A673 (cell line): Measurements from ENCODE around the gene ZNF362. TPM values are rescaled to one million over a fixed set of nuclear protein-coding genes. Genes with fewer than 3 reads are reported as not detected.

Experiments
- BruUV-seq: library from RNA; stranded (reverse); fragments of 400-500 nt; replicated peaks from 2 replicates; lab custom pipeline; 2021; lab: Mats Ljungman, UMichigan
- CTCF ChIA-PET: fragments of 300-600 bp; sonication (Branson Sonifier 250); formaldehyde crosslinking; loops from one replicate; lab custom pipeline; 2022; ENCODE audit warnings: antibody characterized with exemption; lab: Charles Lee
- POLR2A ChIA-PET: fragments of 300-600 bp; sonication (Branson Sonifier 250); formaldehyde crosslinking; loops from one replicate; lab custom pipeline; 2022; ENCODE audit warnings: antibody characterized with exemption; ENCODE audit not compliant: low non-redundant PET; lab: Charles Lee
- DNase-seq: peaks from one replicate; pipeline ENCODE4 v3.0.0-alpha.2; 2015; ENCODE audit warnings: low spot score
- H3K27ac ChIP-seq: fragments of 200-600 bp; sonication (generic); 2 replicates; pipeline ENCODE4 v1.5.1; 2016; ENCODE audit warnings: mixed run types, low read depth, mild to moderate bottlenecking, mixed read lengths, antibody characterized with exemption, low read length; ENCODE audit not compliant: poor library complexity, severe bottlenecking
- H3K27me3 ChIP-seq: fragments of 200-600 bp; sonication (generic); replicated peaks from 2 replicates; pipeline ENCODE4 v1.6.1; 2017; ENCODE audit warnings: mixed run types, low read depth, mild to moderate bottlenecking, mixed read lengths, antibody characterized with exemption, low read length; ENCODE audit not compliant: insufficient read depth, poor library complexity
- H3K36me3 ChIP-seq: fragments of 200-600 bp; sonication (generic); 2 replicates; pipeline ENCODE4 v1.6.1; 2016; ENCODE audit warnings: mixed run types, mild to moderate bottlenecking, mixed read lengths, antibody characterized with exemption, low read length; ENCODE audit not compliant: insufficient read depth, poor library complexity, severe bottlenecking
- H3K4me1 ChIP-seq: fragments of 200-600 bp; sonication (generic); 2 replicates; pipeline ENCODE4 v1.6.1; 2017; ENCODE audit warnings: mixed run types, mild to moderate bottlenecking, mixed read lengths, antibody characterized with exemption, low read length; ENCODE audit not compliant: insufficient read depth, poor library complexity, severe bottlenecking
- H3K4me3 ChIP-seq: fragments of 200-600 bp; sonication (generic); 2 replicates; pipeline ENCODE4 v1.5.1; 2016; ENCODE audit warnings: low read depth, mixed run types, mild to moderate bottlenecking, mixed read lengths, low read length; ENCODE audit not compliant: poor library complexity, severe bottlenecking
- H3K9me3 ChIP-seq: fragments of 200-600 bp; sonication (generic); 2 replicates; pipeline ENCODE4 v1.6.1; 2016; ENCODE audit warnings: mixed run types, low read depth, mild to moderate bottlenecking, mixed read lengths, antibody characterized with exemption, low read length; ENCODE audit not compliant: poor library complexity, severe bottlenecking
- CTCF ChIP-seq: fragments of 300-800, 200-600 bp; sonication (generic); conservative IDR thresholded peaks from 2 replicates; pipeline ENCODE4 v1.5.1; 2017; ENCODE audit warnings: low read depth, mild to moderate bottlenecking, antibody characterized with exemption, low read length, moderate library complexity, mixed read lengths
- EZH2 ChIP-seq: fragments of 200-600 bp; sonication (generic); IDR thresholded peaks from 2 replicates; pipeline ENCODE4 v1.6.1; 2017; ENCODE audit warnings: borderline replicate concordance, low read depth, mild to moderate bottlenecking, mixed read lengths, antibody characterized with exemption, low read length; ENCODE audit not compliant: poor library complexity, severe bottlenecking
- intact Hi-C: fragments of 100-400 bp; cut with micrococcal nuclease; formaldehyde crosslinking; loops from one replicate; pipeline ENCODE4 v1.10.0; 2022; ENCODE audit not compliant: unreplicated experiment
- total RNA-seq: library from RNA; stranded (reverse); gene quantifications from 2 replicates; pipeline ENCODE4 v1.2.3, GENCODE V29; 2021

ZNF362 gene
- total RNA-seq, 1 experiment from 2014 or later = 40.1 TPM

- H3K9me3 ChIP-seq = no peaks in the 10 kb centered on the region
- no peak overlapping the region for H3K4me3 ChIP-seq
- BruUV-seq = no TSS peak
- ChIA-PET CTCF (no interaction called here), POLR2A (no interaction called here)
- DNase-seq = no peak
- no peaks in the 10 kb centered on the region for H3K27me3 ChIP-seq
- H3K4me1 ChIP-seq = no peaks in the 10 kb centered on the region
- H3K27ac ChIP-seq = no peak overlapping the region
- no peak for TF ChIP-seq EZH2
- no peak for TF ChIP-seq CTCF
- peaks cover 37% of the 10 kb centered on the region for H3K36me3 ChIP-seq
- intact Hi-C loops = no loop called here
Measured at GRCh38 chr1:33321178-33321577, 64.9 kb downstream of the ZNF362 start.

GRCh38 chr1:33322109-33322508, 65.8 kb downstream of the ZNF362 start:
- TF ChIP-seq EZH2 (no peak), CTCF (no peak)
- Histone ChIP-seq H3K4me3 (no peak overlapping the region), H3K36me3 (peaks cover 46% of the 10 kb centered on the region), H3K9me3 (no peaks in the 10 kb centered on the region), H3K27me3 (no peaks in the 10 kb centered on the region), H3K27ac (no peak overlapping the region), H3K4me1 (no peaks in the 10 kb centered on the region)
- BruUV-seq = no TSS peak
- no peak for DNase-seq
- ChIA-PET POLR2A (no interaction called here), CTCF (no interaction called here)
- intact Hi-C loops = no loop called here

GRCh38 chr1:33322870-33323585, 66.7 kb downstream of the ZNF362 start:
- ChIA-PET CTCF (interaction anchor here (0.5 kb wide), 1 partner anchor 802 kb away, joined by 10 read pairs; no protein-coding TSS in a partner anchor), POLR2A (no interaction called here)
- no peaks in the 10 kb centered on the region for H3K9me3 ChIP-seq
- H3K27me3 ChIP-seq = no peaks in the 10 kb centered on the region
- H3K36me3 ChIP-seq = peaks cover 56% of the 10 kb centered on the region
- no peak overlapping the region for H3K27ac ChIP-seq
- TF ChIP-seq CTCF (no peak), EZH2 (no peak)
- no peaks in the 10 kb centered on the region for H3K4me1 ChIP-seq
- no peak for DNase-seq
- no peak overlapping the region for H3K4me3 ChIP-seq
- no TSS peak for BruUV-seq
- intact Hi-C loops = no loop called here
